MM.1S (cell line): Measurements from ENCODE around the gene GUCA2B.

Experiments
- CTCF ChIP-seq: fragments of 300-600 bp; sonication (generic); IDR thresholded peaks from 2 replicates; pipeline ENCODE4 v1.5.1; 2016; ENCODE audit warnings: antibody characterized with exemption, low read length, mixed read lengths
- EZH2 ChIP-seq: fragments of 300-600 bp; sonication (generic); optimal IDR thresholded peaks from 2 replicates; pipeline ENCODE3; 2017; ENCODE audit warnings: low read depth, mild to moderate bottlenecking, antibody characterized with exemption, low read length, mixed read lengths
- EZH2phosphoT487 ChIP-seq: fragments of 300-600 bp; sonication (generic); IDR thresholded peaks from 2 replicates; pipeline ENCODE4 v1.6.1; 2018; ENCODE audit warnings: antibody characterized with exemption, low read length

- TF ChIP-seq CTCF (no peak), EZH2phosphoT487 (no peak), EZH2 (no peak)
Observed at GRCh38 chr1:42150651-42151050, 2.6 kb upstream of the GUCA2B start.
